HFFc6 (cell line): Measurements from ENCODE around the gene ST3GAL6. TPM values are rescaled to one million over a fixed set of nuclear protein-coding genes. Genes with fewer than 3 reads are reported as not detected.

Experiments
- DNase-seq: peaks from one replicate; pipeline ENCODE4 v3.0.0-alpha.2; 2018
- H3K27ac Mint-ChIP-seq: 2 replicates; pipeline ENCODE4 v1.8.0; 2020; ENCODE audit warnings: mild to moderate bottlenecking, mixed read lengths
- H3K27me3 Mint-ChIP-seq: 2 replicates; pipeline ENCODE4 v1.8.0; 2021; ENCODE audit warnings: mild to moderate bottlenecking, moderate library complexity, mixed read lengths; ENCODE audit not compliant: insufficient read depth
- H3K36me3 Mint-ChIP-seq: 2 replicates; pipeline ENCODE4 v1.8.0; 2021; ENCODE audit warnings: low read depth, mixed read lengths
- H3K4me1 Mint-ChIP-seq: 2 replicates; pipeline ENCODE4 v1.8.0; 2020; ENCODE audit warnings: low read depth, mixed read lengths
- H3K4me3 Mint-ChIP-seq: 2 replicates; pipeline ENCODE4 v1.8.0; 2020; ENCODE audit warnings: mild to moderate bottlenecking, moderate library complexity, mixed read lengths
- H3K9me3 Mint-ChIP-seq: 2 replicates; pipeline ENCODE4 v1.8.0; 2020; ENCODE audit warnings: mild to moderate bottlenecking, mixed read lengths
- CTCF ChIP-seq: fragments of 200-600 bp; sonication (generic); IDR thresholded peaks from 2 replicates; pipeline ENCODE4 v1.5.0; 2021; ENCODE audit warnings: antibody characterized with exemption, mild to moderate bottlenecking
- total RNA-seq, 6 experiments: library from RNA; stranded (reverse); fragmentation: NEBNext Ultra II Directional; extraction: Animal tissue kit (Norgen Biotek cat#: 25700); gene quantifications; 2 replicates in 1 of 6; 3 replicates in 5 of 6; pipeline ENCODE4 v1.2.3, GENCODE V29; 2021

The ST3GAL6 gene
- total RNA-seq, 6 experiments from 2014 or later, result not detected

GRCh38 chr3:98766924-98767323 lies 3.8 kb downstream of the ST3GAL6 start:
- Mint-ChIP-seq H3K27me3 (peaks cover 30% of the 10 kb centered on the region), H3K36me3 (no peaks in the 10 kb centered on the region), H3K27ac (no peak overlapping the region), H3K9me3 (no peaks in the 10 kb centered on the region), H3K4me1 (peaks cover 11% of the 10 kb centered on the region; the same call in 1 of the 2 replicates), H3K4me3 (no peak overlapping the region)
- DNase-seq, result no peak
- TF ChIP-seq CTCF, result no peak

DNA sequence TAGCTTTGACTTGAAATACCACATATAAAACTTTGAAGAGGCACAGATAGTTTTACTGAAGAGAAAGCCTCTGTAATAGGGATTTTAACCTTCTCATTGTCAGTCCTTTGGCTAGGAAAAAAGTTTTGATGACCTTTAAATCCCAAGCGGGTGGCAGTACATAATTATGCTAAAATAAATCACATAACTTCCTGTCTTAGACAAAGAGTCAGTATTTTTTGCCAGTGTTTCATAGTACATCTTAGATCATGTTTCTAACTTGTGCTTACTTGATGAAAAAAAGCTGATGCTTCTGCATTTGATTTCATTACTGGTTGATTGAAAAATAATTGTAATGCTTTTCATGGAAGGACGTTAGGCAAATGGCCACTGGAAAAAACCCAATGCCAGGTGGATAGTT lies 5.8 kb downstream of the ST3GAL6 start:
- Mint-ChIP-seq H3K27ac (no peak overlapping the region), H3K4me3 (no peak overlapping the region), H3K36me3 (no peaks in the 10 kb centered on the region), H3K9me3 (no peaks in the 10 kb centered on the region), H3K27me3 (peaks cover 20% of the 10 kb centered on the region), H3K4me1 (no peaks in the 10 kb centered on the region)
- TF ChIP-seq CTCF, result no peak
- no peak for DNase-seq

GRCh38 chr3:98769448-98769847 lies 6.3 kb downstream of the ST3GAL6 start:
- H3K9me3 Mint-ChIP-seq, result no peaks in the 10 kb centered on the region
- no peak for DNase-seq
- H3K36me3 Mint-ChIP-seq, result no peaks in the 10 kb centered on the region
- H3K27me3 Mint-ChIP-seq, result peaks cover 20% of the 10 kb centered on the region
- H3K4me3 Mint-ChIP-seq, result no peak overlapping the region
- no peak for TF ChIP-seq CTCF
- no peaks in the 10 kb centered on the region for H3K4me1 Mint-ChIP-seq
- H3K27ac Mint-ChIP-seq, result no peak overlapping the region

GRCh38 chr3:98770261-98771039 lies 7.3 kb downstream of the ST3GAL6 start:
- TF ChIP-seq CTCF, result no peak
- Mint-ChIP-seq H3K36me3 (no peaks in the 10 kb centered on the region), H3K27me3 (peaks cover 17% of the 10 kb centered on the region), H3K27ac (no peak overlapping the region), H3K4me1 (no peaks in the 10 kb centered on the region), H3K9me3 (no peaks in the 10 kb centered on the region), H3K4me3 (no peak overlapping the region)
- DNase-seq, result no peak

DNA sequence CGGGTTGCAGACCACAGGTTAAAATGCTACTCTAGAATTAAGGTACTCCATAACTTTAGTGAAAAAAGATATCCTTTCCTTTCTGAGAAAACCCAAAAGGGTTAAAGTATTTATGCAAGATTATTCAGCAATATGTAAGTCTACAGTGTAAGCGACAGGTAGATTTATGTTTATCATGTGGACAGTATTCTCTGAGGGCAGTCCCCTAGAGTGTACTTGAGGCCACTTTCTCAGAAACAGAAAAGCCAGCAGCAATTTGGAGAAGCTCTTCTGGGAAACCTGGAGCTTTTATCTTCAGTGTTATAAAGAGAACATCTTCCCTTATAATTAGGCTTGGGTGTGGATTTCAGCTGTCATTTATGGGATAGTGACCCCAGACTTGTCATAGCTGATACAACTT lies 8.9 kb downstream of the ST3GAL6 start:
- TF ChIP-seq CTCF, result no peak
- H3K9me3 Mint-ChIP-seq, result no peaks in the 10 kb centered on the region
- H3K4me1 Mint-ChIP-seq, result no peaks in the 10 kb centered on the region
- H3K27ac Mint-ChIP-seq, result no peak overlapping the region
- H3K36me3 Mint-ChIP-seq, result no peaks in the 10 kb centered on the region
- peaks cover 18% of the 10 kb centered on the region for H3K27me3 Mint-ChIP-seq
- DNase-seq, result no peak
- H3K4me3 Mint-ChIP-seq, result no peak overlapping the region
